GM10847 (cell line): ENCODE data around the gene MRPL41.

Experiments used
- POLR2A ChIP-seq: IDR thresholded peaks from 2 replicates; pipeline ENCODE4 v1.6.1; 2011; ENCODE audit not compliant: insufficient read length; ENCODE audit errors: extremely low read depth

Gene MRPL41

DNA sequence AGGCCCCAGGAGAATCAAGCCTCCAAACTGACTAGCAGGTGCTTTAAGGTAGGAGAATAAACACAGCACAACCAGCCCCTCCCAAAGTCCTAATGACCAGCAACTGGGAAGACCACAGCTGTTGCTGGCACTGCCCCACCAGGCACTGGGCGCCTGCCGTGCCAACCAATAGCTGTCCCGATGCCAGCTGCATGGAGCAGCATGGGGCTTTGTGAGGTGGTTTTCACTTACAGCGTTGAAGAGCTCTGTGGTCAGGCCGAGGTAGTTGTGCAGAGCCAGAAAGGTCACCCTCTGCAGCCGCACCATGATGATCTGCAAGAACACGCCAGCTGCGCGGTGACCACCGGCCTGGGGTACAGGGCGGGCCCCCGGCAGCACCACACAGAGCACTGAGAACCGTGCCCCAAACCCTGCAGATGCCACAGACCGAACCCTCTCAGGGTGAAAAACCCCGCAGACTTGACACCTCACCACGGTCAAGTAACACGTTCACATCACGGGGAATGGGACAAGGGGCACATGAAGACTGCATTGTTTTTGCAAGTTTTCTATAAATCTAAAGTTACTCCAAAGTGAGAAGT lies 30.2 kb upstream of the MRPL41 start:
- no peak for TF ChIP-seq POLR2A

DNA sequence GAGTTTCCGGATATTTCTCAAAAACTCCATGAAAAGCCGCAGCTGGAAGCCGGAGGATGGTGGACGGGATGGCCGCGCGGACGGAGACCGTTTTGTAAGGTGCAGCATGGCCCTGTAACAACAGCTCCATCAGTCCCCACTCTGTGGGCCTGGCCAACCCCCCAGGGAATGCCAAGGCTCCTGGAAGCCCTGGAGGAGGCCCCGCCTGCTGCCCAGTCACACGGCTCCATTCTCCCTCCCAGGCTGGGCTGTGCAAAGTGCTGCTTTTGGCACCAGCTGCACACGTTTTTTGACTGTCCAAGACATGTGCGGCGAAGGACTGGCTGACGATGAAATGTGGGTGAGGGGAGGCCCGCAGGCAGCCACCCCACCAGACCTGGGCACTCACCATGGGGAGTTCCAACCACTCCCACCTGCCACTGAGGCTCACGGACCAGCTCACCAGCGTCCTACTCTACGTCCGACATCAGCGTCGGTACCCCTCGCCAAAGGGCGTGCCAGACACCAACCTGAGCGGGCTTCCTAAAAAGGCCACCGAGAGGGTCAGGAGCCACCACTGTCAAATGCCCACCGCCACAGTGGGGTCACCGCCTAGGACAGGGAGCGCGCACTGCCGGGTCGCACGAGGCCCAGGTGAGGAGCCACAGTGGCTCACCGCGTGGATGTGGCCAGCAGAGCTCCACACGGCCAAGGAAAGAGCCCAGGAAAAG lies 28.8 kb upstream of the MRPL41 start:
- TF ChIP-seq POLR2A, result no peak

DNA sequence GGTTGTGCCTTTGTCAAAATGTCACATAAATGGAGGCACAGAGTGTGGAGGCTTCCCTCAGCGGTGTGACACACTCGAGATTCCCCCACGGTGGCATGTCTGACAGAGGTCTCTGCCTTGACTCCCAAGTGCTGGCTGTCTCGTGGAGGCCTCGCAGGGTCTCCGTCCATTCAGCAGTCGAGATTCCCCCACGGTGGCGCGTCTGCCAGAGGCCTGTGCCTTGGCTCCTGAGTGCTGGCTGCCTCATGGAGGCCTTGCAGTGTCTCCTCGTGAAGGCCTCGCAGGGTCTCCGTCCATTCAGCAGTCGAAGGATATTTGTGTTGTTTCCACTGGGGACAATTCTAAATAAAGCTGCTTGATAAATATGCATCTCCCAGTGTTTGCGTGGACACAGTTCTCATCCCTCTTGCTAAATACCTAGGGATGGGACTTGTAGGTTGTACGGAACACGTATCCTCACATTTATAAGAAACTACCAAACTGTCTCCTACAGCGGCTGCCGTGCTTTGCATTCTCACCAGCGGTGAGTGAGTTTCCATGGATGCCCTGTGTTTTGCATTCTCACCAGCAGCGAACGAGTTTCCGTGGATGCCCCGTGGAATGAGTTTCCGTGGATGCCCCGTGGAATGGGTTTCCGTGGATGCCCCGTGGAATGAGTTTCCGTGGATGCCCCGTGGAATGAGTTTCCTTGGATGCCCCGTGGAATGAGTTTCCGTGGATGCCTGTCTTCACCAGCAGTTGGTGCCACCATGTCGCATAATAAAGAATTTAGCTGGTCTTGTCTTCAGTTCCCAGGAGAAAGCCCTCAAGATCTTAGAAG lies 27.3 kb upstream of the MRPL41 start:
- TF ChIP-seq POLR2A, result no peak

DNA sequence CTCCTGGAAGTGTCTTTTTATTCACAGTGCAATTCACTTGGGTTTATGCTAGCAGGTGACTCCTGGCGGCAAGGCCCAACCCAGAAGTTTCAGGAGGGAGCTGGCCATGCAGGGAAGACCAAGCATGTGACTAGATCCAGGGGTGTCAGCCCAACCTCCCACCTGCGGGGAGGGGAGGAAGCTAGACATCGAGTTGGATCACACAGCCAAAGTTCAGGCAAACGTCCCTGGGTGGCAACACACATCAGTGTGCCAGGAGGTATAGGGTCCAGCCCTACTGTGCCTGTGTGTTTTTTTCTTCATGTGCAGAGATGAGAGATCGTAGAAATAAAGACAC lies 26.7 kb upstream of the MRPL41 start:
- no peak for TF ChIP-seq POLR2A

DNA sequence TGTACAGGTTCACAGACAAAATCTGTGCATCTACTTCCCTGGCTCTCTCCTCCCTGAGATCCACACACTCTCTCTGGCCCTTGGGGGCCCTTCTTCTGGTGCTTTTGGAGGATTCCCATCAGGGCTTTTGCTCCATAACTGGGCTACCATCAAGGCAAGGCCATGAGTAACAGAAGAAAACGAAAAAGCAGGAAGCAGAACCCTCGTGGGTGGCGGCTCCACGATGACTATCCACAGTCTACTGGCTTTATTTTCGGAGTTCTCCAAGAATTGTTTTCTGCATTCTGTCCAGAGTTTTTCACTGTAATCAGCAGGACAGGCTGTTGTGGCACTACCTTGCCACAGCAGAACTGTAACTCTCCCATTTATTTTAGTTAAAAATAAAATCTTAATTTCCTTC lies 21.3 kb upstream of the MRPL41 start:
- TF ChIP-seq POLR2A, result no peak

DNA sequence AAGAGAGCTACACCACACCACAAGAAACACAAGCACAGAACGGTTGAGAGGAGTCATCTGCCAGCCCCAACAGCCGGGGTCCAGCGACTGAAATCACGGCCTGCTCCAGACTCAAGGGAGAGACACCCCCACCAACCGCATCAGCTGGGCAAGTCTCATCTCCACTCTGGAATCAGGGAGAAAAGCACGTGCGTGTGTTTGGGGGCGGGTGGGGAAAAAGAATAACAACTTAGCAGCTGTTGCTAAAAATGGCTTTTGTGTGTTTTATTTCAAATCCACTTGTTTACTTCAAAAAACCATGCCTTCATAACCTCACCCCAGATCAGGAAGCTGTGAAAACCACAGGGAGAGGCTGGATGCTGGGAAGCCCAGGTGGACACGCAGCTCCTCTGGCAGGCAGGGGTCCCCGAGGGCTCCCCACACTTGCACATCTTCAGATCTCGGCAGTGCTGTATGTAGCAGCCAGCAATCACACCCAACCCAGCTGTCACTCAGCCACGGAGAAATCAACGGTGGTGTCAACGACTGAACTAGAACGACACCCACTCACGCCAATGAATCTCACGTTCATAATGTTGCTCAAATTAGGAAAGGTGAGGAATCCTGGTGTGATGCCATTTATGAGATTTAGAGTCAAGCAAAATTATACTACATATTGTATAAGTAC lies 20.4 kb upstream of the MRPL41 start:
- no peak for TF ChIP-seq POLR2A

DNA sequence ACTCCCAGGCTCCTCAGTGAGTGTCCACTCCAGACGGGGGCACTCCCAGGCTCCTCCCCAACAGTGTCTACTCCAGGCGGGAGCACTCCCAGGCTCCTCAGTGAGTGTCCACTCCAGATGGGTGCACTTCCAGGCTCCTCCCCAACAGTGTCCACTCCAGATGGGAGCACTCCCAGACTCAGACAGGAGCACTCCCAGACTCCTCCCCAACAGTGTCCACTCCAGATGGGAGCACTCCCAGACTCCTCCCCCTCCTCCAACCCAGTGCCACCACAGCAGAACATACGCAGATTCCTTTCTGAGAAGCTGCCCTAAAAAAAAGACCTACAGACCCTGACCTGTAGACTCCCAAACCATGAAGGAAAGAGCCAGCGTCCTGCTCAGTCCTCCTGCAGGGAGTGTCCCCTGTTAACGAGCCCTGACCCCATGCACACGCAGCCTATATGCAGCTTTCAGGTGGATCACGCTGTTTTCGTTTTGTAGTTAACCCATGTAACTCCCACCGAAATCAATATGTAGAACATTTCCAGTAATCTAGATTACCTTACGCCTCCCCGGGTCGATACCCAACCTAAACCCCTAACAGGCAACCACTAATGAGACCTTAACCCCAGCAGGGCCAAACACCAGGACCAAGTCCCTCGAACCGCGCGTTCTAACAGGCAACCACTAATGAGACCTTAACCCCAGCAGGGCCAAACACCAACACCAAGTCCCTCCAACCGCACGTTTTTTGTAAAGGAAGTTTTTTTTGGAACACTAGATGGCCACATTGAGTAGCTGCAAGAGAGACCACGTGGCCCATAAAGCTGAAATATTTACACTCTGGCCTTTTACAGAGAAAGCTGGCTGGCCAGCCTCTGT lies 17.2 kb upstream of the MRPL41 start:
- TF ChIP-seq POLR2A, result no peak

DNA sequence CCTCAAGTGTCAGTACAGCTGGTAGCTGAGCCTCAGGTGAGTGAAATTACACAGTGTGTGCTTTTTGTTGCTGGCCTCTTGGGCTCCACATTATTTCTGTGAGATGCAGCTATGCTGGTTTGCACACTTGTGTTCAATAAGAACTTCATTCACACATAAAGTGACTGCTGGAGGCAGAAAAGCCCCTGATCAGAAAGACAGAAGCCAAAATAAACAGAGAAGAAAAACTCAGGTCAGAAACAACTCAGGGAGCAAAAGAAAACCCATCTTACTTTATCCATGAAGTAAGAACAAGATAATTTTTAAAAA lies 16.6 kb upstream of the MRPL41 start:
- TF ChIP-seq POLR2A, result no peak

DNA sequence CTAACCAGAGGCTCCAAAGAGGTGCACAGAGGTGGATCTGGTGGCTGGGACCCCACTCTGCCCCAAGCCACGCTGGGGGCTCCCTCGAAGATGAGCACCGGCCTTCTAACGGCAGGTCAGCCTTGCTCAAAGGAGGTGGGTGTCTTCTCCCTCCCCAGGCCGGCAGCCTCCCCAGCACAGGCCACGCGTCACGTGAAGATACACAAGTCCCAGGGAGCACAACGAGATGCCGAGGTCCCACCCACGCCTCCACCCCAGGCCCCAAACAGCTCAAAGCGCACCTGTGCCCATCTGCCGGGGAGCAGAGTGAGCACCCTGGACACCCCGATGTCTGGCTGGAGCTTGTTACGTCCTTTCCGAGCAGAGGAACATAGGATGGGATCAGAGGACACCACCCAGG lies 13.6 kb upstream of the MRPL41 start:
- TF ChIP-seq POLR2A, result no peak

DNA sequence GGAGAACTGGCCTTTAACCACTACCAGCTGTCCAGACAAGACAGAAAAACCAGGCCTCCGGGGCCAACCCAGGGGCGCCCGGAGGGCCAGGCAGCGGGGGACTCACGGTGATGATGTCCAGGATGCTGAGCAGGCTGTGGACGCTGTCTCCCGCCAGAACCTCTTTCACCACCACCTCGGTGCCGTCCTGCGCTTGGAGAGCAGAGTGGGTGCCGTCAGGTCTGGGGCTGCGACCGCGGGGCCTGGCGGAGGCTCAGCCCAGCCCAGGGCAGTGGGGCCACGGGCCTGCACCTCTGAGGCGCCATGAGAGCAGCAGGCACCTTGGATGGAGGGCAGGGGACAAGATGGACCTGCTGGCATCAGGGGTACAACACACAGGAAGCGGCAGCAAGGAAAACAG lies 11.1 kb upstream of the MRPL41 start:
- TF ChIP-seq POLR2A, result no peak

DNA sequence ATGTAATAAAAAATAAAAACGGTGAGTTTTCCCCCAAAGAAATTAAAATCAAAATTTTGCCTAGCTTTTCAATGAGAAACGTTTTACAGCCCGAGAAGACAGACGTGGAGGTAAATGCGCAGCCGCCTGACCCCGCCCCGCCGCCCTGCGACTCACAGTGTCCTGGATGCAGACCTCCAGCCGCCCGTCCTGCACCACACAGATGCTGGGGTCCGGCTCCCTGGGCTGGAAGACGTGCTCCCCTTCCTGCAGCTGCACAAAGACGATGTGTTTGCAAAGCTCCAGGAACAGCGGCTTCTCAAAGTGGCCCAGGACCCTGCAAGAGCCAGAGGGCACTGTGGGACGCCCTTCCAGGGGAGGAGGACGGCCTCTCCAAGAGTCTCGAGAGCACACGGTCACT lies 9.2 kb upstream of the MRPL41 start:
- no peak for TF ChIP-seq POLR2A

DNA sequence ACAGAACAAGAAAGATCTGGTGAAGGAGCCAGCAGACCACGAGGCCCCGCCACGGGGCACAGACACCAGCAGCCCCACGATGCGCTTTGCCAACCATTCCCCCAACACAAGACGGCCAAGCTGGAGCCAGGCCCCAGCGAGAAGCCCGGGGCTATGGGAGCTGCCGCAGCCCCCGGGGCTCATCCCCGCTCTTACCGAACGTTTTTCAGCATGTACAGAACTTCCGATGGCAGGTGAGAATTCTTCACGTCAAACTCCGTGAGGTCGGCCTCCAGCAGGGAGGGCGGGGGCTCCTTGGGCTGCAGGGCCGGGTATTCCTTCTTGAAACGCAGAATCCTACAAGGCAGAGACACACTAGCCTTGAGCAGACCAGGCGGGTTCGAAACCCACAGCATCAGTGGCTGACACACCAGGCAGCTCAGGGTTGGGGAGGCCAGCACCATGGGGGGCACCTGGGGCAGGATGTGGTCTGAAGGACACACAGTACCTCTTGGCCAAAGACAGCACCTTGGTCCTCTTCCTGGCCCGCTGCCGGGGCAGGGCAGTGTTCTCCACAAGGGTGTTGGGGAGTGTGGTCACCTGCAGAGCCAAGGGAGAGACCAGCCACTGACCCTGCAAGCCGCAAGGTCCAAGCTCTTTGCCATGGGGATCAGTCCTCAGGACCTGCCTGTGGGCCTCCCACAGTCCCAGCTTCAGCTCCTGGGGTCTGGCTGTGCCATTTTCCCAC lies 8.3 kb upstream of the MRPL41 start:
- no peak for TF ChIP-seq POLR2A

DNA sequence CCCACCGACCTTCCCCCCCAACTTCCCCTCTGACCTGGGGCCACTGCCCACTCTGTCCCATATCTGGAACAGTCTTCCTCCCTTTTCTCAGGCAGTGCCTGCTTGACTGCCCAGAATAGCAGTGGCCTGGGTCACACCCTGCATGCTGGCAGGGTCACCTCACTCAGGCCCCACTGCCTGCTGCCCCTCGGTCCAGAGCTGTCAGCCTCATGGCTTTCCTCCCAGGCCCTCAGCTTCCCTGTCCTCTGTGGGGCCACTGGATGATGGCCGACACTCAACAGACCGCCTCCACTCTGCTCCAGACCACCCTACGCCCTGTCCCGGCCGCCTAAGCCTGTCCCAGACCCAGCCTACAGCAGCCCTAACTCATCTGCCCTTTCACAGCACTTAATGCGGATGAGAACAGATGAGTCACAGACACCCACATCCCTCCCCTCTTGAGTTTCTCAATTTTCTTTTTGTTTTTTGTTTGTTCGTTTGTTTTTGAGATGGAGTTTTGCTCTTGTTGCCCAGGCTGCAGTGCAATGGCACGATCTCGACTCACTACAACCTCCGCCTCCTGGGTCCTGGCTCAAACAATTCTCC lies 7.4 kb upstream of the MRPL41 start:
- no peak for TF ChIP-seq POLR2A

DNA sequence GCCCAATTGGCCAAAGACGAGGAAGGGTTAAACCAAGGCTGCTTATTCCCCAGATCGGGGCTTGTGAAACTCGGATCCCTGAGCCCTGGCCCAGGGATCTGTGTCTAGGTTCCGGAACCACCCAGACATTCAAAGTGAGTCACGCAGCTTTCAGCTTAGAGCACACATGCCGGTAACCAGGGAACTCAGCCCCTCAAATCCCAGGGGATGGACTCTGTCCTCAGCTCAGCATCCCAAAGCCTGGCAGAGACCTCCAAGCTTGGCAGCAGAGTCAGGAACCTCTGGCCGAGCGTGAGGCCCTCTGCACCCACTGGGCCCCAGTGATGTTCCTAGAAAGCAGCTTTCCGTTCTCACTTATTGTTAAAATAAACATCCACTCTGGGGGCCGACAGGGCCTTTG lies 6.6 kb upstream of the MRPL41 start:
- no peak for TF ChIP-seq POLR2A
